Pons (tissue), 1 donor: ENCODE measurements around the gene RARG.

Source experiments
- DNase-seq: peaks from one replicate; pipeline ENCODE4 v3.0.0-alpha.2; 2016; ENCODE audit warnings: low spot score

The RARG gene

GRCh38 chr12:53231921-53232645, at the start of gene RARG:
RARG (minus strand) TSS chr12:53232209; CDS start chr12:53227545, 4,664 bp downstream.
- no peak for DNase-seq

- DNase-seq, result no peak
Observed at GRCh38 chr12:53279888-53280498, 48.0 kb upstream of the RARG start.

GRCh38 chr12:53279283-53279869, 47.4 kb upstream of the RARG start:
- DNase-seq, result no peak

- no peak for DNase-seq
Observed at GRCh38 chr12:53277981-53278380, 46.0 kb upstream of the RARG start.

- DNase-seq, result no peak
Observed at GRCh38 chr12:53276511-53276910, 44.5 kb upstream of the RARG start.

GRCh38 chr12:53274445-53274844, 42.4 kb upstream of the RARG start:
- DNase-seq, result no peak

- DNase-seq, result no peak
Observed at GRCh38 chr12:53268630-53269562, 36.9 kb upstream of the RARG start.

GRCh38 chr12:53267999-53268629, 36.1 kb upstream of the RARG start, which contains the start of gene ESPL1:
ESPL1 (plus strand) TSS chr12:53268299; CDS start chr12:53268767, 468 bp downstream.
- DNase-seq, result peak; percentile 54

- no peak for DNase-seq
Observed at GRCh38 chr12:53267306-53267998, 35.4 kb upstream of the RARG start.

GRCh38 chr12:53265783-53266182, 33.8 kb upstream of the RARG start:
- no peak for DNase-seq

GRCh38 chr12:53259891-53260290, 27.9 kb upstream of the RARG start:
- DNase-seq, result no peak

GRCh38 chr12:53258541-53259539, 26.8 kb upstream of the RARG start:
- DNase-seq, result no peak

GRCh38 chr12:53255996-53256395, 24.0 kb upstream of the RARG start:
- no peak for DNase-seq

- DNase-seq, result no peak
Observed at GRCh38 chr12:53254816-53255545, 23.0 kb upstream of the RARG start.

- no peak for DNase-seq
Observed at GRCh38 chr12:53253298-53253697, 21.3 kb upstream of the RARG start.

GRCh38 chr12:53252349-53252916, 20.4 kb upstream of the RARG start:
- no peak for DNase-seq

GRCh38 chr12:53251477-53252348, 19.7 kb upstream of the RARG start:
- peak; percentile 83 for DNase-seq

GRCh38 chr12:53245286-53245685, 13.3 kb upstream of the RARG start:
- DNase-seq, result no peak
